ENCODE data around the gene PPP2R2B.

The PPP2R2B gene

DNA sequence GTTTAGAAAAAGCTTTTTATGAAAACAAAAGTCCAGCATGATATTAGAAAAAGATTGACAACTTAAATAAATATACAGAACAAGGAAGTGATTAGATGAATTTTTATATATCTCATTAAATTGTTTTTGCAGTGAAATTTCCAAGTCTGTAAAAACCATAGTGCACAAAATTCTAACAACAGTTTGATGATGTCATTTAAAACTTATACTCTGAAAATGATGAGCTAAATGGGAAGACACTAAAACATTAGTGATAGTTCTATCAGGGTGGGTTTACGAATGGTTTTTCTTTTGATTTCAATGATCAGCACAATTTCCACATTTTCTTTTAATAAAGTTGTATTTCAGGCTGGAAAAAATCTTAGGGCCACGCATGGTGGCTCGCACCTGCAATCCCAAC, 236.1 kb downstream of the PPP2R2B start:
- H3K27ac ChIP-seq = no peak overlapping the region
- TF ChIP-seq, protein P1, sequence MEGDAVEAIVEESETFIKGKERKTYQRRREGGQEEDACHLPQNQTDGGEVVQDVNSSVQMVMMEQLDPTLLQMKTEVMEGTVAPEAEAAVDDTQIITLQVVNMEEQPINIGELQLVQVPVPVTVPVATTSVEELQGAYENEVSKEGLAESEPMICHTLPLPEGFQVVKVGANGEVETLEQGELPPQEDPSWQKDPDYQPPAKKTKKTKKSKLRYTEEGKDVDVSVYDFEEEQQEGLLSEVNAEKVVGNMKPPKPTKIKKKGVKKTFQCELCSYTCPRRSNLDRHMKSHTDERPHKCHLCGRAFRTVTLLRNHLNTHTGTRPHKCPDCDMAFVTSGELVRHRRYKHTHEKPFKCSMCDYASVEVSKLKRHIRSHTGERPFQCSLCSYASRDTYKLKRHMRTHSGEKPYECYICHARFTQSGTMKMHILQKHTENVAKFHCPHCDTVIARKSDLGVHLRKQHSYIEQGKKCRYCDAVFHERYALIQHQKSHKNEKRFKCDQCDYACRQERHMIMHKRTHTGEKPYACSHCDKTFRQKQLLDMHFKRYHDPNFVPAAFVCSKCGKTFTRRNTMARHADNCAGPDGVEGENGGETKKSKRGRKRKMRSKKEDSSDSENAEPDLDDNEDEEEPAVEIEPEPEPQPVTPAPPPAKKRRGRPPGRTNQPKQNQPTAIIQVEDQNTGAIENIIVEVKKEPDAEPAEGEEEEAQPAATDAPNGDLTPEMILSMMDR (conservative IDR thresholded peaks at IDR 0.05) = no peak

DNA sequence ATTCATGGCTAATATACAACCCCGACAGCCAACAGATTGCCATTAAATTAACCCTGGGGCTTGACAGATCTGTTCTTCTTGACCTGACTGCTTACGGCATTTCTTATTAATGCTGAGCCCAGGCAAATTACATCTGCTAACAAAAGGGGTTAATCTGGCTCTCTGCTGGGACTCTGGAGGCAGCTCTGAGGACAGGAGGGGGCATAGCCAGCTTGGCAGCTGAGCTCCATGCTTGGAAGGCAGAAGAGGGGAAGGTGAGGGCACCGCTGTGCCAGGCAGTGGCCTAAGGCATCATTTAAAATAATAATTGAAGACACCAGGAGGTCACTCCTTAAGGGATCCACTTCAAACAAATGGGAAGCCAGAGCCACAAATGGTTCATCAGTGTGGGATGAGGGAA, 236.6 kb downstream of the PPP2R2B start:
- no peak overlapping the region for H3K27ac ChIP-seq
- TF ChIP-seq, protein P1 (conservative IDR thresholded peaks at IDR 0.05) = no peak

DNA sequence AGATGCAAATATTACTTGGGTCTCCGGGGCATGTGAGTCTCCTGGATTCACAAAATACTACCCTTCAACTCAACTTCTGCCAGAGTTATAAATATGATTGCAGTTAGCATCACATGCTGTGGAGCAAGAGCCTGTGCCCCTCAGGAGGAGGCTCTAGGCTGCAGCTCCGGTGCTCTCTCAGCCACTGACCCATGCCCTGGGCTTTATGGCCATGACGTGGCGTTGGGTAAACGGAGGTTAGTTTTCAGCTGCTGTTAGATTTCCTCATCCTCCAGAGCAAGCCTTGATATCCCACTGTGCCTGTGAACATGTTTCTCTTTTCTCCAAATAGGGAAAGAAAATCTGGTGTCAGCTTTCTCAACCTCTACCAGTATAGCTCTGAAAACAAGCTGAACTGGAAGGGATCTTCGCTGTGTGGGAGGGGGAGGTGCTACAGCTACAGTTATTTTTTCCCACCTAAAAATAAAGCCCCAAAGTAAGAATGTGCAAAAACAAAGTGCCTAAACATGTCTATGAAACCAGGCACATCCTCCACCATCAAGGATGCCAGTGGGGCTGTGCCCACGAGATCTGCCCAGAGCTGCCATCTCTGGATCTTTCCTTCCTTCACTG, 238.2 kb downstream of the PPP2R2B start:
- TF ChIP-seq, protein P1 (conservative IDR thresholded peaks at IDR 0.05) = no peak
- no peak overlapping the region for H3K27ac ChIP-seq

DNA sequence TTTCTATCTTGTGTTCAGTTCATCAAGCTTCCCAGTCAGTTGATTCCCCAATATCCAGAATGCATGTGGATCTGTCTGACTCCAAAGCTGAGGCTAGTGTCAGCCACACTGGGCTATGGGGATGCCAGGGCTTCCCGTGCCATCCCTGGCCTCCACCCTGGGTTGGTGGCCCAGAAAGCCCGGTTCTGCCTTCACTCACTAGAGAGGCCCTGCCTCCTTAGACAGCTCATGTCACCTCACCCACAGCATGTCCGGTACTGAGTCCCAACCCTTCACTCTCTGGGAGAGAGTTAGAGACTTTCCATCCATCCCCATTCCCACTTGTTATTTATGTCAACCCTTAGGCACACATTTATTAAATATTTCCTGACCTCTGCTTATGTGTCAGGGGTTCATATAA, 243.1 kb downstream of the PPP2R2B start:
- TF ChIP-seq, protein P1 (conservative IDR thresholded peaks at IDR 0.05) = no peak

DNA sequence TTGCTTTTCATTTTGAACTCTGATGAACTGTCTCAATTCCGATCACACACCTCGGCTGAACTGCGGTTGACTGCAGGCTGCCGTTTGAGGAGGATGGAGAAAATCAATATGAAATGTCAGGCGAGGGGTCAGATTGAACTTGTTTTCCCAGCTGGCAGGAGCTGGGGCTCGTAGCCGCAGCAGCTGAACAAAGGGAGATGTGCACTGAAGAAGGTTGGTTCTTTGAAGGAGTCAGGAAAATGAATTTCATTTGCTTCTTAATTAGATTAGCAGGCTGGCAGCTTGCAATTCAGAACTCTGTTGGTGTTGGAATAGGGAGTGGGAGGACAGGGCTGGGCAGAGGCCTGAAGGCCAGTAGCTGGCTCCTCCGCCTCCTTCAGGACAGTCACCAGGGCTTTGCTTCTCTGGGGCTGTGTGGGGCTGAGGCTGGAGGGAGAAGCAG, 245.2 kb downstream of the PPP2R2B start:
- TF ChIP-seq, protein P1 (conservative IDR thresholded peaks at IDR 0.05) = no peak
- H3K27ac ChIP-seq = no peak overlapping the region

More for the DNA sequence above, 243.1 kb downstream of the PPP2R2B start:
- H3K27ac ChIP-seq = no peak overlapping the region

DNA sequence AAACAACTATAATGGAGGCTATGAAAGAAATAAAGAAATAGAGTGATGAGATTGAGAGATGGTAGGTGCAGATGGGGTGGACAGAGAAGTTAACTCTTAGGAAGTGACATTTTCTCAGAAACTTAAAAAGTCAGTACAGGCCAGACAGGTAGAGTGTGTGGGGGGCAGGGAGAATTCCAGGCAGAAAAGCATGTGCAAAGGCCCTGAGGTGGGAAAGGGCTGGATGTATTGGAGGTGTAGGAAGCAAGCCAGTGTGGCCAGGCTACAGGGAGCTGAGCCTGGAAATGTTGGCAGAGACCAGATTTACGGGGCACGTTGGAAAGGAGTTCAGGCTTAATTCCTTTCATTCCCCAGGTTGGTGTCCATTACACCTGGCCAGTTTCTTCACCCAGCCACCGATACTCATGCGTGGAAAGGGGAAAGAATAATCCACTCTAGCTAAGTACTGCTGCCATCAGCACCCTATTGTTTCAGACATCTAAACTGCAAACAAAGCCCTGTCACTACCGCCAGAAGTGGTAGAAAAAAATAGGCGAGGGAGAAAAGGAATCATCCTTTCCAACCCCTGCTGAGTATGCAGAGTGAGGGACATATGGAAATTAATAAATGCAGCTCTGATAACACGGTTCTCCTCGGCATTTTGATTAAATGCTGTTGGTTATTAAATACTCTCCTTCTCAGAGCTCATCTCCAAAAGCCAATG, 245.8 kb downstream of the PPP2R2B start:
- no peak overlapping the region for H3K27ac ChIP-seq
- TF ChIP-seq, protein P1 (conservative IDR thresholded peaks at IDR 0.05) = no peak

DNA sequence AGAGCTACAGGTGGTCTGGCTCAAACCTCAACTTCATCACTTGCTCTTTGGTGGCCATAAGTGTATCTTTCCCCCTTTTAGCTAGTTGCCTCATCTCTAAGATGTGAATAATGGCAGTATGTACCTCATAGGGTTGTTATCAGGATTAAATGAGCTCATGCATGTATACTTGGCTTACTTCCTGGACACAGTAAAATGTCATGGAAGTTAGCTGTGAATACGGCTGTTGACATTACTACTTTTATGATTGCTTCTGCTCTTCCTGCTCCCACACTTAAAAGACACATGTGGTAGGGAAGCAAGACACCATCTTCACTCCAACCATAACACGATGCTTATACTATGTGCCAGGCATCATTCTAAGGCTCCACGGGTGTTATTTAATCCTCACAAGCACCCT, 248.1 kb downstream of the PPP2R2B start:
- TF ChIP-seq, protein P1 (conservative IDR thresholded peaks at IDR 0.05) = no peak

More for the DNA sequence above, 248.1 kb downstream of the PPP2R2B start:
- H3K27ac ChIP-seq = no peak overlapping the region

All from VCaP (cell line).